Ishikawa (cell line): ENCODE measurements around the gene BEGAIN.

ENCODE experiments used
- CREB1 ChIP-seq: IDR thresholded peaks from 2 replicates; pipeline ENCODE4 v1.6.1; 2012; ENCODE audit warnings: low read depth
- EGR1 ChIP-seq: IDR thresholded peaks from 2 replicates; pipeline ENCODE4 v1.6.1; 2012
- EP300 ChIP-seq: IDR thresholded peaks from 2 replicates; pipeline ENCODE4 v1.6.1; 2012; ENCODE audit warnings: borderline replicate concordance
- RAD21 ChIP-seq: IDR thresholded peaks from 2 replicates; pipeline ENCODE4 v1.6.1; 2012; ENCODE audit warnings: low read depth
- TAF1 ChIP-seq: IDR thresholded peaks from 2 replicates; pipeline ENCODE4 v1.6.1; 2012; ENCODE audit warnings: low read depth, mild to moderate bottlenecking
- TCF12 ChIP-seq: IDR thresholded peaks from 2 replicates; pipeline ENCODE4 v1.6.1; 2012; ENCODE audit warnings: low read depth
- TEAD4 ChIP-seq: IDR thresholded peaks from 2 replicates; pipeline ENCODE4 v1.6.1; 2012
- YY1 ChIP-seq: IDR thresholded peaks from 2 replicates; pipeline ENCODE4 v1.6.1; 2012; ENCODE audit warnings: low read depth
- ZBTB7A ChIP-seq: IDR thresholded peaks from 2 replicates; pipeline ENCODE4 v1.6.1; 2012; ENCODE audit warnings: low read depth
- TF ChIP-seq, protein P1 (sequence below): IDR thresholded peaks from 2 replicates; pipeline ENCODE4 v1.6.1; 2012
- TF ChIP-seq, protein P2 (sequence below): IDR thresholded peaks from 2 replicates; pipeline ENCODE4 v1.6.1; 2012; ENCODE audit warnings: low read depth, mild to moderate bottlenecking
- TF ChIP-seq, protein P3 (sequence below): IDR thresholded peaks from 2 replicates; pipeline ENCODE4 v1.6.1; 2012

DNA sequence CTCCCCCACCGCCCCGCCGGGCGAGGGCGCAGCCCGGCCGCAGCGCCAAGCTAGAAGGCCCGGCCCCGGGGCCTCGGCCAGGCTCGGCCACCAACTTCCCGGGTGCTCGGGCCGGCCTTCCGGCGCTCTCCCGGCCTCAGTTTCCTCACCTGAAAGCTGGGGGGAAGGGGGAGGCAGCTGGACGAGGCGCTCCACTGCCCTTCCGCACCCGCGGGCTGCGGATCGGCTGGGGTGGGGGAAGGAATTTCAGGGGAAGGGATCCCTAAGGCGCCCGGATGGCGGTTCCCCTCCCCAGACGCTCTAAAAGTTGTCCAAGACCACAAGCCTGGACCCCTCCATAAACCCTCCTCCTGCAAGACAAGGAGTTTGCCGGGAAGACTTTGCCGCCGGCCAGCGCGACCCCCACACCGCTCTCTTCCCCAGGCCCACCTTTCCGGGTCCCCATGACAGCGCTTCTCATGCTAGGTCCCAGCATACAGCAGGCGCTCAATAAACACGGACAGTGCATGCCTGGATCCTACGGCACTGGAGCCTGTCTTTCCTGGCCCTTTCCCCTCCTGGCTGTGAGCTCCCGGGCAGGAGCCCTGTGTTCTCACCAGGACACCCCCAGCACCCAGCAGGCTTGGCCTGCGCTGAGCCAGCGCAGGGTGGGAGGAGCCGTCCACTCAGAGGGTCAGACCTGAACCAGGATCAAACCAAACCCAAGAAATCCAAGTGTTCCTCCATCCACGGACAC is 18.1 kb downstream of the BEGAIN start:
- TF ChIP-seq YY1 (no peak), TAF1 (no peak), EP300 (no peak), RAD21 (no peak), ZBTB7A (no peak), EGR1 (no peak), TEAD4 (no peak), TCF12 (no peak), CREB1 (no peak)
- TF ChIP-seq, protein P1, sequence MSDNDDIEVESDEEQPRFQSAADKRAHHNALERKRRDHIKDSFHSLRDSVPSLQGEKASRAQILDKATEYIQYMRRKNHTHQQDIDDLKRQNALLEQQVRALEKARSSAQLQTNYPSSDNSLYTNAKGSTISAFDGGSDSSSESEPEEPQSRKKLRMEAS, result no peak
- TF ChIP-seq, protein P2, sequence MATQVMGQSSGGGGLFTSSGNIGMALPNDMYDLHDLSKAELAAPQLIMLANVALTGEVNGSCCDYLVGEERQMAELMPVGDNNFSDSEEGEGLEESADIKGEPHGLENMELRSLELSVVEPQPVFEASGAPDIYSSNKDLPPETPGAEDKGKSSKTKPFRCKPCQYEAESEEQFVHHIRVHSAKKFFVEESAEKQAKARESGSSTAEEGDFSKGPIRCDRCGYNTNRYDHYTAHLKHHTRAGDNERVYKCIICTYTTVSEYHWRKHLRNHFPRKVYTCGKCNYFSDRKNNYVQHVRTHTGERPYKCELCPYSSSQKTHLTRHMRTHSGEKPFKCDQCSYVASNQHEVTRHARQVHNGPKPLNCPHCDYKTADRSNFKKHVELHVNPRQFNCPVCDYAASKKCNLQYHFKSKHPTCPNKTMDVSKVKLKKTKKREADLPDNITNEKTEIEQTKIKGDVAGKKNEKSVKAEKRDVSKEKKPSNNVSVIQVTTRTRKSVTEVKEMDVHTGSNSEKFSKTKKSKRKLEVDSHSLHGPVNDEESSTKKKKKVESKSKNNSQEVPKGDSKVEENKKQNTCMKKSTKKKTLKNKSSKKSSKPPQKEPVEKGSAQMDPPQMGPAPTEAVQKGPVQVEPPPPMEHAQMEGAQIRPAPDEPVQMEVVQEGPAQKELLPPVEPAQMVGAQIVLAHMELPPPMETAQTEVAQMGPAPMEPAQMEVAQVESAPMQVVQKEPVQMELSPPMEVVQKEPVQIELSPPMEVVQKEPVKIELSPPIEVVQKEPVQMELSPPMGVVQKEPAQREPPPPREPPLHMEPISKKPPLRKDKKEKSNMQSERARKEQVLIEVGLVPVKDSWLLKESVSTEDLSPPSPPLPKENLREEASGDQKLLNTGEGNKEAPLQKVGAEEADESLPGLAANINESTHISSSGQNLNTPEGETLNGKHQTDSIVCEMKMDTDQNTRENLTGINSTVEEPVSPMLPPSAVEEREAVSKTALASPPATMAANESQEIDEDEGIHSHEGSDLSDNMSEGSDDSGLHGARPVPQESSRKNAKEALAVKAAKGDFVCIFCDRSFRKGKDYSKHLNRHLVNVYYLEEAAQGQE, result no peak
- TF ChIP-seq, protein P3, sequence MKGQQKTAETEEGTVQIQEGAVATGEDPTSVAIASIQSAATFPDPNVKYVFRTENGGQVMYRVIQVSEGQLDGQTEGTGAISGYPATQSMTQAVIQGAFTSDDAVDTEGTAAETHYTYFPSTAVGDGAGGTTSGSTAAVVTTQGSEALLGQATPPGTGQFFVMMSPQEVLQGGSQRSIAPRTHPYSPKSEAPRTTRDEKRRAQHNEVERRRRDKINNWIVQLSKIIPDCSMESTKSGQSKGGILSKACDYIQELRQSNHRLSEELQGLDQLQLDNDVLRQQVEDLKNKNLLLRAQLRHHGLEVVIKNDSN, result no peak
